ENCODE results near the gene CCDC157.

CCDC157 gene

GRCh38 chr22:30326706-30327362 lies 30.0 kb upstream of the CCDC157 start, which contains the start of gene TBC1D10A:
Gene TBC1D10A, minus strand, starts transcription at chr22:30326941. Its CDS starts 60 bp downstream, at chr22:30326881.
- H3K27ac ChIP-seq = peak within 1 kb of the TSS; percentile 79
- TF ChIP-seq ZFX (IDR thresholded peaks at IDR 0.05) (no peak), CTCF (conservative IDR thresholded peaks at IDR 0.05) (no peak)

GRCh38 chr22:30327864-30328345 lies 28.9 kb upstream of the CCDC157 start:
- no peak for TF ChIP-seq ZFX (IDR thresholded peaks at IDR 0.05)
- no peak; the same call in 1 of the 2 replicates for TF ChIP-seq CTCF (conservative IDR thresholded peaks at IDR 0.05)
- H3K27ac ChIP-seq = no peak overlapping the region; the same call in 1 of the 2 replicates

GRCh38 chr22:30328466-30329049 lies 28.2 kb upstream of the CCDC157 start:
- no peak overlapping the region for H3K27ac ChIP-seq
- TF ChIP-seq CTCF (conservative IDR thresholded peaks at IDR 0.05) = no peak
- no peak for TF ChIP-seq ZFX (IDR thresholded peaks at IDR 0.05)

- no peak for TF ChIP-seq CTCF (conservative IDR thresholded peaks at IDR 0.05)
- TF ChIP-seq ZFX (IDR thresholded peaks at IDR 0.05) = no peak
- no peak overlapping the region for H3K27ac ChIP-seq
These were observed 24.3 kb upstream of the CCDC157 start for GRCh38 chr22:30332551-30332950.

GRCh38 chr22:30332994-30333706 lies 23.7 kb upstream of the CCDC157 start:
- no peak for TF ChIP-seq CTCF (conservative IDR thresholded peaks at IDR 0.05)
- no peak overlapping the region for H3K27ac ChIP-seq

- no peak overlapping the region for H3K27ac ChIP-seq
- TF ChIP-seq ZFX (IDR thresholded peaks at IDR 0.05) (no peak), CTCF (conservative IDR thresholded peaks at IDR 0.05) (no peak)
These were observed 23.1 kb upstream of the CCDC157 start for GRCh38 chr22:30333707-30334087.

- no peak overlapping the region for H3K27ac ChIP-seq
- TF ChIP-seq CTCF (conservative IDR thresholded peaks at IDR 0.05) = no peak
- no peak for TF ChIP-seq ZFX (IDR thresholded peaks at IDR 0.05)
These were observed 22.2 kb upstream of the CCDC157 start for GRCh38 chr22:30334646-30335045.

Data from C4-2B (cell line).